Sigmoid colon (tissue), 4 donors: ENCODE results near the gene ALS2.

ENCODE experiments used
- CTCF ChIP-seq, 4 experiments: fragments of 450-650 bp in 3 of 4; fragments of 200-600 bp in 1 of 4; IDR thresholded peaks; one replicate each; pipeline ENCODE4 v1.5.1; 2016 to 2019; ENCODE audit warnings: antibody characterized with exemption in 4 of 4, mild to moderate bottlenecking in 3 of 4, moderate library complexity in 2 of 4
- EP300 ChIP-seq, 4 donors: sonication (generic); formaldehyde crosslinking; IDR thresholded peaks; one replicate each; pipeline ENCODE4 v1.6.1; 2017; ENCODE audit warnings: antibody characterized with exemption in 4 of 4
- POLR2A ChIP-seq, 2 donors: fragments of 450-650 bp; IDR thresholded peaks; one replicate each; pipeline ENCODE4 v1.6.1; 2016; ENCODE audit warnings: antibody characterized with exemption in 2 of 2, mild to moderate bottlenecking in 2 of 2, moderate library complexity in 2 of 2
- POLR2AphosphoS5 ChIP-seq, 4 donors: sonication (generic); formaldehyde crosslinking; IDR thresholded peaks; one replicate each; pipeline ENCODE4 v1.6.1; 2017; ENCODE audit warnings: antibody characterized with exemption in 4 of 4

- TF ChIP-seq POLR2A (IDR thresholded peaks at IDR 0.05) (no peak), CTCF (IDR thresholded peaks at IDR 0.05) (no peak), POLR2AphosphoS5 (IDR thresholded peaks at IDR 0.05) (no peak), EP300 (IDR thresholded peaks at IDR 0.05) (no peak)
These were observed 27.3 kb upstream of the ALS2 start for GRCh38 chr2:201808027-201808426.
